ENCODE data around the gene CATSPERZ.

DNA sequence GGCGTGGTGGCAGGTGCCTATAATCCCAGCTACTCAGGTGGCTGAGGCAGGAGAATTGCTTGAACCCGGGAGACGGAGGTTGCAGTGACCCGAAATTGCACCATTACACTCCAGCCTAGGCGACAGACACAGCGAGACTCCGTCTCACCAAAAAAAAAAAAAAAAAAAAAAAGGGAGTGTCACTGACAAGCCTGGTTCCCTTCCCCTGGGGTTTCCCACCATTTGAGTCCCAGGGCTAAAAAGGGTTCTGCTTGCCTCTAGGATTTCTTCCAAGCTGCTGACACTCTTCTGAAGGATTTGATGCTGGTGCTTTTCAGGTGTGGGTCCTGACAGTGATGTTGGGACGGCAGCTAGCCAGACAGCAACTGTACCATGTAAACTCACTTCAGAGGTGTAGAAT, 38.6 kb downstream of the CATSPERZ start:
- TF ChIP-seq, protein P1, sequence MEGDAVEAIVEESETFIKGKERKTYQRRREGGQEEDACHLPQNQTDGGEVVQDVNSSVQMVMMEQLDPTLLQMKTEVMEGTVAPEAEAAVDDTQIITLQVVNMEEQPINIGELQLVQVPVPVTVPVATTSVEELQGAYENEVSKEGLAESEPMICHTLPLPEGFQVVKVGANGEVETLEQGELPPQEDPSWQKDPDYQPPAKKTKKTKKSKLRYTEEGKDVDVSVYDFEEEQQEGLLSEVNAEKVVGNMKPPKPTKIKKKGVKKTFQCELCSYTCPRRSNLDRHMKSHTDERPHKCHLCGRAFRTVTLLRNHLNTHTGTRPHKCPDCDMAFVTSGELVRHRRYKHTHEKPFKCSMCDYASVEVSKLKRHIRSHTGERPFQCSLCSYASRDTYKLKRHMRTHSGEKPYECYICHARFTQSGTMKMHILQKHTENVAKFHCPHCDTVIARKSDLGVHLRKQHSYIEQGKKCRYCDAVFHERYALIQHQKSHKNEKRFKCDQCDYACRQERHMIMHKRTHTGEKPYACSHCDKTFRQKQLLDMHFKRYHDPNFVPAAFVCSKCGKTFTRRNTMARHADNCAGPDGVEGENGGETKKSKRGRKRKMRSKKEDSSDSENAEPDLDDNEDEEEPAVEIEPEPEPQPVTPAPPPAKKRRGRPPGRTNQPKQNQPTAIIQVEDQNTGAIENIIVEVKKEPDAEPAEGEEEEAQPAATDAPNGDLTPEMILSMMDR (IDR thresholded peaks at IDR 0.05; ENCODE audit: extremely low read depth in 1 of 2, insufficient read depth in 1 of 2, low read depth in 1 of 2, low read length in 2 of 2): no peak
- no peak for TF ChIP-seq POLR2A (IDR thresholded peaks at IDR 0.05; ENCODE audit: low read depth, low read length)
- TF ChIP-seq JUN (IDR thresholded peaks at IDR 0.05; ENCODE audit: borderline replicate concordance, insufficient read depth, insufficient read length, low read depth): no peak

All from endothelial cell of umbilical vein (primary cell).